Calu3 (cell line): ENCODE measurements around the gene WLS. TPM values are rescaled to one million over a fixed set of nuclear protein-coding genes. Genes with fewer than 3 reads are reported as not detected.
"Not testable (repeated sequence)": the region's sequence is repeated elsewhere in the genome, so short reads cannot be mapped to it uniquely, and the experiment has no call there.

ENCODE experiments used
- BruUV-seq: library from RNA; stranded (reverse); fragments of 400-500 nt; replicated peaks from 2 replicates; lab custom pipeline; 2021; lab: Mats Ljungman, UMichigan
- CTCF ChIA-PET: fragments of 300-600 bp; sonication (Branson Sonifier 250); formaldehyde crosslinking; loops from one replicate; lab custom pipeline; 2022; ENCODE audit warnings: antibody characterized with exemption; lab: Charles Lee
- DNase-seq: peaks from one replicate; pipeline ENCODE4 v3.0.0; 2022
- H3K27ac Mint-ChIP-seq: one replicate; pipeline ENCODE4 v1.8.0; 2022; ENCODE audit warnings: mixed read lengths; ENCODE audit not compliant: unreplicated experiment
- H3K27me3 Mint-ChIP-seq: one replicate; pipeline ENCODE4 v1.8.0; 2022; ENCODE audit warnings: mixed read lengths; ENCODE audit not compliant: unreplicated experiment
- H3K36me3 Mint-ChIP-seq: one replicate; pipeline ENCODE4 v1.8.0; 2022; ENCODE audit warnings: mild to moderate bottlenecking, moderate library complexity, mixed read lengths; ENCODE audit not compliant: insufficient read depth, unreplicated experiment
- H3K4me1 Mint-ChIP-seq: one replicate; pipeline ENCODE4 v1.8.0; 2022; ENCODE audit warnings: mild to moderate bottlenecking, low read depth, mixed read lengths; ENCODE audit not compliant: unreplicated experiment
- H3K4me3 Mint-ChIP-seq: one replicate; pipeline ENCODE4 v1.8.0; 2022; ENCODE audit warnings: mild to moderate bottlenecking, low read depth, moderate library complexity, mixed read lengths; ENCODE audit not compliant: unreplicated experiment
- H3K9me3 Mint-ChIP-seq: one replicate; pipeline ENCODE4 v1.8.0; 2022; ENCODE audit warnings: low read depth, mixed read lengths; ENCODE audit not compliant: unreplicated experiment
- intact Hi-C: fragments of 100-400 bp; cut with micrococcal nuclease; formaldehyde crosslinking; loops from one replicate; pipeline ENCODE4 v1.10.0; 2022; ENCODE audit not compliant: unreplicated experiment
- total RNA-seq: library from RNA; stranded (reverse); gene quantifications from 2 replicates; pipeline ENCODE4 v1.2.3, GENCODE V29; 2022
- TF ChIP-seq, protein P1 (sequence below): fragments of 200-600 bp; IDR thresholded peaks from one replicate; pipeline ENCODE4 v1.8.0; 2022; ENCODE audit warnings: antibody characterized with exemption; ENCODE audit not compliant: unreplicated experiment

Gene WLS
- total RNA-seq, 1 experiment from 2014 or later, result 50.9 TPM

DNA sequence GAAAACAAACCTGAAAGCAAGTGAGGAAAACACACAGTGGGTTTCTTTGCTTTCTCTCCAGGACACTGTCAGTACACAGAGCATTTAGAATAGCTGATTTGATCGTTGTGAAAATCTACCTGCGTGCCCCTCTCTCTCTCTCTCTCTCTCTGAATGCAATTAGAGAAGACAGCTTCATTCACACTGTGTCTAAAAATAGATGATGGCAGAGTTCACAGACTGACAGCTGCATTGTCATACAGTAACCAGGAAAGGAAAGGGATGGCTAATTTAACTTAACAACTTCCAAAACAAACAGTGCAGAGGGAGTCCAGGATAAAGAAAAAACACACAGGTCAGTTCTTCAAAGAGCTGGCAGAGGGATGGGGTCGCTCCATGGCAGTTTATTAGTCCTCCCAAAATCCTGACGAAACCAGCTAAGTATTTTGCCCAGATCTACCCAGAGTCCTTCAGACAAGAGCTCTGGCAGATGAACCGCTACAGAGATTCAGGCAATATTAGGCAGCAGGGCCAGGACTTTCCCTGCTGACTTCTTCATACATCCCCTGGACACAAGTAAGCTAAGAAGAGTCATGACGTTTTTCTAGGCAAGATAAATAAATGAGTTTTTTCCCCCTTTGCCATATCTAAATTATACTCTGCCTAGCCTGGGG lies 58.9 kb downstream of the WLS start:
- Mint-ChIP-seq H3K9me3 (no peaks in the 10 kb centered on the region), H3K27ac (peak overlapping the region; percentile 90), H3K27me3 (no peaks in the 10 kb centered on the region), H3K36me3 (peaks cover 11% of the 10 kb centered on the region), H3K4me3 (peak overlapping the region; percentile 56), H3K4me1 (peaks cover 69% of the 10 kb centered on the region)
- TF ChIP-seq, protein P1, sequence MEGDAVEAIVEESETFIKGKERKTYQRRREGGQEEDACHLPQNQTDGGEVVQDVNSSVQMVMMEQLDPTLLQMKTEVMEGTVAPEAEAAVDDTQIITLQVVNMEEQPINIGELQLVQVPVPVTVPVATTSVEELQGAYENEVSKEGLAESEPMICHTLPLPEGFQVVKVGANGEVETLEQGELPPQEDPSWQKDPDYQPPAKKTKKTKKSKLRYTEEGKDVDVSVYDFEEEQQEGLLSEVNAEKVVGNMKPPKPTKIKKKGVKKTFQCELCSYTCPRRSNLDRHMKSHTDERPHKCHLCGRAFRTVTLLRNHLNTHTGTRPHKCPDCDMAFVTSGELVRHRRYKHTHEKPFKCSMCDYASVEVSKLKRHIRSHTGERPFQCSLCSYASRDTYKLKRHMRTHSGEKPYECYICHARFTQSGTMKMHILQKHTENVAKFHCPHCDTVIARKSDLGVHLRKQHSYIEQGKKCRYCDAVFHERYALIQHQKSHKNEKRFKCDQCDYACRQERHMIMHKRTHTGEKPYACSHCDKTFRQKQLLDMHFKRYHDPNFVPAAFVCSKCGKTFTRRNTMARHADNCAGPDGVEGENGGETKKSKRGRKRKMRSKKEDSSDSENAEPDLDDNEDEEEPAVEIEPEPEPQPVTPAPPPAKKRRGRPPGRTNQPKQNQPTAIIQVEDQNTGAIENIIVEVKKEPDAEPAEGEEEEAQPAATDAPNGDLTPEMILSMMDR, result no peak
- no peak for DNase-seq
- BruUV-seq, result no TSS peak
- CTCF ChIA-PET, result interaction anchor here (0.7 to 2.0 kb wide), 5 partner anchors 11 to 148 kb away, joined by 3 to 13 read pairs (median 4); partner anchors contain the start of gene WLS
- intact Hi-C loops, result no loop called here

DNA sequence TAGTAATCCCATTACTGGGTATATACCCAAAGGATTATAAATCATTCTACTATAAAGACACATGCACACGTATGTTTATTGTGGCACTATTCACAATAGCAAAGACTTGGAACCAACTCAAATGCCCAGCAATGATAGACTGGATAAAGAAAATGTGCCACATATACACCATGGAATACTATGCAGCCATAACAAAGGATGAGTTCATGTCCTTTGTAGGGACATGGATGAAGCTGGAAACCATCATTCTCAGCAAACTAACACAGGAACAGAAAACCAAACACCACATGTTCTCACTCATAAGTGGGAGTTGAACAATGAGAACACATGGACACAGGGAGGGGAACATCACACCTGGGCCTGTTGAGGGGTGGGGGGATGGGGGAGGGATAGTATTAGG lies 60.5 kb downstream of the WLS start:
- H3K4me3 Mint-ChIP-seq, BruUV-seq, H3K27ac Mint-ChIP-seq, DNase-seq, H3K9me3 Mint-ChIP-seq, intact Hi-C loops, H3K27me3 Mint-ChIP-seq, CTCF ChIA-PET: not testable (repeated sequence)
- H3K36me3 Mint-ChIP-seq, result peaks cover 11% of the 10 kb centered on the region
- peaks cover 53% of the 10 kb centered on the region for H3K4me1 Mint-ChIP-seq

DNA sequence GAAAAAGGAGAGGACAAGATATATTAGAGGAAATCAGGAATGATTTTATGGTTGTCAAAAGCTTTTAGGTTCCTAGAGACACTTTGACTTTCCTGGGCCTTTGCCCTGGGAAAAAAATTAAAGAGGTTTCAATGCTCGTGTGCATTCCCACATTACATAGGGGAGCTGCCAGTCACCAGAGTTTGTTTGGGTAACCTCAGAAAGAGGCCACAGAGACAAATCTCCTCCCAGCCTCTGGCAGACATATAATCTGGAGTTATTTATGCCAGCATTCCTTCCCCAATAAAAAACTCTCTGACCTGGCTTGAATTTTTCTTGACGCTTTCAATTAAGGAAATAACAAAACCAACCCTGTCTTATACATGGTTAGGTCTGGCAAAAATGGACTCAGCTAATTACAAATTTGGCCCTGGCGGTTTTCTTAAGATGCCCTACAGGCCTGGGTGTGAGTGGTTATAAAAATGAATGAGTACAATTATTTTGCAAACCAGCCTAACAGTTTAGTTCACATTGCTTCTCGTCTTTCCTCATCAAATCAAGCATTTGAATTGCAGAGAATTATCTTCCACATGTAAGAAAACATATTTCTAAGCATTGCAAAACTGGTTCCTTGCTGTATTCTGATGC lies 63.7 kb downstream of the WLS start:
- Mint-ChIP-seq H3K4me1 (peaks cover 22% of the 10 kb centered on the region), H3K36me3 (peaks cover 5% of the 10 kb centered on the region), H3K27me3 (no peaks in the 10 kb centered on the region), H3K27ac (no peak overlapping the region), H3K4me3 (no peak overlapping the region), H3K9me3 (no peaks in the 10 kb centered on the region)
- CTCF ChIA-PET, result no interaction called here
- no TSS peak for BruUV-seq
- DNase-seq, result no peak
- intact Hi-C loops, result no loop called here
- TF ChIP-seq, protein P1, result no peak

DNA sequence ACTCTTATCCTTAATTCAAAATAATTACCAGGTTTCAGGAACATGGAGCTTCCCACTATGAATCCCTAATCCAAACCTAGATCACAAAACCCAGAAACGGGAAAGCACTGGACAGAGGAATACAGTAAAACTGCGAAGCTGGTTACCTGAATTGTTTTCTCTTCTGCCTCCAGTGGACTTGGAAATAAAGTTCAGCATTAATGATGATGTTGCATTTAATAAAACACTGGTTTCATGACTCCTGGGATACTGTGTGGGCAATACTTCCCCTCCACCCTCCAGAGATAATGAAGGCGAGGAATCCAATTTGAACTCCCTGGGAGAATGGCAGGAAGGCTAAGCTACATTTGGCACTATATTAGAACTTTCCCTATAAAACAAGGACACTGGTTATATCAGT lies 65.1 kb downstream of the WLS start:
- Mint-ChIP-seq H3K36me3 (no peaks in the 10 kb centered on the region), H3K4me1 (peaks cover 8% of the 10 kb centered on the region), H3K4me3 (no peak overlapping the region), H3K27ac (no peak overlapping the region), H3K9me3 (no peaks in the 10 kb centered on the region), H3K27me3 (no peaks in the 10 kb centered on the region)
- intact Hi-C loops, result no loop called here
- BruUV-seq, result no TSS peak
- CTCF ChIA-PET, result no interaction called here
- TF ChIP-seq, protein P1, result no peak
- DNase-seq, result no peak

DNA sequence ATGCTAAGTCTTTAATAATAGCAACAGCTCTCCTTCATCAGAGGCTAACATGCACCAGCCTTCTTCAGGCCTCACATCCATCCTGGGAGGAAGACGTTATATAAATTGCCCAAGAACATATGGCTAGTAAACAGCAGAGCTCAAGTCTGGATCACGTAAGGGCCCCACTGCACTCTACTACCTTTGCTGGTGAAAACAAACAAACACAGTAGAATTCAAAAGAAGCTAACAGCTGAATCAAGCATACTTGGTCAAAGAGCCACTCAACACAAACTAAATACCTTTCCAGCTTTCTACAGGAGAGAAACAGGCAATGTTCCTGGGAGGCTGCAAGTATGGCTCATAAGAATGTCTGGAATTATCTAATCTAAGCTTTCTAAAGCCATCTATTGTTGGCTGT lies 66.0 kb downstream of the WLS start:
- BruUV-seq, result no TSS peak
- intact Hi-C loops, result no loop called here
- H3K9me3 Mint-ChIP-seq, result no peaks in the 10 kb centered on the region
- H3K36me3 Mint-ChIP-seq, result no peaks in the 10 kb centered on the region
- no peak overlapping the region for H3K4me3 Mint-ChIP-seq
- TF ChIP-seq, protein P1, result no peak
- H3K4me1 Mint-ChIP-seq, result peaks cover 7% of the 10 kb centered on the region
- no peaks in the 10 kb centered on the region for H3K27me3 Mint-ChIP-seq
- no peak overlapping the region for H3K27ac Mint-ChIP-seq
- DNase-seq, result no peak
- CTCF ChIA-PET, result no interaction called here
